ENCODE measurements around the gene PDLIM5.
"Not testable (repeated sequence)": the region's sequence is repeated elsewhere in the genome, so short reads cannot be mapped to it uniquely, and the experiment has no call there.

Gene PDLIM5

DNA sequence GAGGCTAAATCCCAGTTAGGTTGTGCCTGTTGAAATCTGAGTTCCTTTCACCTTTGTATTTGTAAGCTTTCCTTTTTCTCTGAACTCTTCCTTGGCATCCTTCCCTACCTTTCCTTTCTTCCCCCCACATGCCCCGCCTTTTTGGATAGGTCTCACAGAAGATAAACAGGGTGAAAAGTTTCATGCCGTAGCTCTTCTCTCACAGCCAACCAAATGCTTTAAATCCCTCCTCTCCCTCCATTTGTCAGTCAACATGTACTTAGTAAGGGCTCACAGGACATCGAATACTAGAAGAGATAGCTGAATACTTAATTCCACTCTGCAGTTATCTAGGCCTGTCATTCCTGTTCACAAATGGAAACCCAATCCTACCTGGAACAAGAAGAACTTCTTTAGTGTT, 198.9 kb downstream of the PDLIM5 start:
- peak; percentile 31 for DNase-seq (ENCODE audit: low read depth)
- no peak overlapping the region for H3K4me3 ChIP-seq (ENCODE audit: control insufficient read depth, low read depth, low read length)
- TF ChIP-seq, protein P1, sequence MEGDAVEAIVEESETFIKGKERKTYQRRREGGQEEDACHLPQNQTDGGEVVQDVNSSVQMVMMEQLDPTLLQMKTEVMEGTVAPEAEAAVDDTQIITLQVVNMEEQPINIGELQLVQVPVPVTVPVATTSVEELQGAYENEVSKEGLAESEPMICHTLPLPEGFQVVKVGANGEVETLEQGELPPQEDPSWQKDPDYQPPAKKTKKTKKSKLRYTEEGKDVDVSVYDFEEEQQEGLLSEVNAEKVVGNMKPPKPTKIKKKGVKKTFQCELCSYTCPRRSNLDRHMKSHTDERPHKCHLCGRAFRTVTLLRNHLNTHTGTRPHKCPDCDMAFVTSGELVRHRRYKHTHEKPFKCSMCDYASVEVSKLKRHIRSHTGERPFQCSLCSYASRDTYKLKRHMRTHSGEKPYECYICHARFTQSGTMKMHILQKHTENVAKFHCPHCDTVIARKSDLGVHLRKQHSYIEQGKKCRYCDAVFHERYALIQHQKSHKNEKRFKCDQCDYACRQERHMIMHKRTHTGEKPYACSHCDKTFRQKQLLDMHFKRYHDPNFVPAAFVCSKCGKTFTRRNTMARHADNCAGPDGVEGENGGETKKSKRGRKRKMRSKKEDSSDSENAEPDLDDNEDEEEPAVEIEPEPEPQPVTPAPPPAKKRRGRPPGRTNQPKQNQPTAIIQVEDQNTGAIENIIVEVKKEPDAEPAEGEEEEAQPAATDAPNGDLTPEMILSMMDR (conservative IDR thresholded peaks at IDR 0.05; ENCODE audit: control insufficient read depth, insufficient read depth, low read depth, low read length): no peak

DNA sequence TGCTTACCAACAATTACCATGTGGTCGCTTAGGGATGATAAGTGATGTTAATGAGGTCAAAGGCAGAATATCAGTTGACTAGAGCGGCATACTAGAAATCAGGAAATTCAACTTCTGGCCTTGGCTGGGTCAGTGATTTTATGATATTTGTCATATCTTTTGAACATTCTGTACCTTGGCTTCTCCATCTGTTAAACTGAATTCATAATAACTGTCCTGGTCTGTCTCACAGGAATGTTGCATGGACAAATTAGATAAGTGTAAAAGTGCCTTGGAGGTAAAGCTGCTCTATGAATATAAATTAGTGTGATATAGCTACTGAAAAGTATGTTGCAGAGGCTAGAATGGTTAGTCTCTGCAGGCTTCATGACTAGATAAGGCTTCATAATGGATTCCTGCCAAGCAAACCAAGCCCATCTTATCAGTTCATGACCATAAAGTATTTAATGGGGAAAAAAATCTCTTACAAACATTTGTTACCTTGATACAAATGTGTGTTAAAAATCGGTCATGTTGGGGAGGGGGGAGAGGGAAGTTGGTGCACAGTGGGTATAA, 201.4 kb downstream of the PDLIM5 start:
- H3K4me3 ChIP-seq (ENCODE audit: control insufficient read depth, low read depth, low read length): no peak overlapping the region
- TF ChIP-seq, protein P1 (conservative IDR thresholded peaks at IDR 0.05; ENCODE audit: control insufficient read depth, insufficient read depth, low read depth, low read length): no peak
- no peak for DNase-seq (ENCODE audit: low read depth)

DNA sequence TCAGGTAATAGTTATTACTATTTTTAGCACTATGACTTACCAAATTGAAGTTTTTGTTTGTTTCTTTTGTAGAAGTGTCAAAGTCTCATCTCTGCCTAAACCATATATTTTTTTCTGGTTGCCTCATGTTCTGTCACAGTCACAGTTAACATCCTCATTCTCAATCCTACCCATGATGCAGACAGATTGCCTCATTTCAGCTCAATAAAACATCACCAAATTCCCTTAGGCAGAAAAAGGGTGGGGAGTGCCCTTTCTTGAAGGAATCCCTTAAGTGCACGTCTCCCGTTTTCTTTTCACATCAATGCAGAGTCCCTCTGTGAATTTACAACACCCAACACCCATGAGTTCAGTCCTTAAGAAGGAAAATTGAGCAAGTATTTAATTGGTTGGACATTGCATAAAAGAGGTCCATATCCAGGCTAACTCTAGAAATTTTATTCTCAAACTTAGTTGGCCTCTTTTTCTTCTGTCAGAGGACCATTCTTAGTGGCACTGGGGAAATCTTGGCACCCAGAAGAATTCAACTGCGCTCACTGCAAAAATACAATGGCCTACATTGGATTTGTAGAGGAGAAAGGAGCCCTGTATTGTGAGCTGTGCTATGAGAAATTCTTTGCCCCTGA, 202.4 kb downstream of the PDLIM5 start:
- TF ChIP-seq, protein P1 (conservative IDR thresholded peaks at IDR 0.05; ENCODE audit: control insufficient read depth, insufficient read depth, low read depth, low read length): no peak
- H3K4me3 ChIP-seq (ENCODE audit: control insufficient read depth, low read depth, low read length): no peak overlapping the region
- DNase-seq (ENCODE audit: low read depth): no peak

DNA sequence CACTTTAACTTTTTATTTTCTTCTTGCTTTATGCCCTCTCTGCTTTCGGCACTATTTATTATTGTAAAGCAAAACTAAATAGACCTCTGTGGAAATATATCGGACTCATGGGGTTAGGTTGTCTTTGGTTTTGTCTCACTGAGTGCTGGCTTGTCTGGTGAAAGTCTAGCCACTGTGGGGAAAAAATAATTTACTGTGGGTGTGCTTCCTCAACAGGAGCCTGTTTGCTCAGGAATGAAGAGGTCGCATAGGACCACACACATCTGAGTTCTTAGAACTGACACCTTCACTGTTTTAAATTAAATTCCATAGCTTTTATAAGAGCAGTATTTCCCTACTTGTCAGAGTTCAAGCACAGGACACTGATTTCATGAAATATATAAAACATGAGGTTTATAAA, 203.0 kb downstream of the PDLIM5 start:
- TF ChIP-seq, protein P1 (conservative IDR thresholded peaks at IDR 0.05; ENCODE audit: control insufficient read depth, insufficient read depth, low read depth, low read length): no peak
- H3K4me3 ChIP-seq (ENCODE audit: control insufficient read depth, low read depth, low read length): no peak overlapping the region
- no peak for DNase-seq (ENCODE audit: low read depth)

DNA sequence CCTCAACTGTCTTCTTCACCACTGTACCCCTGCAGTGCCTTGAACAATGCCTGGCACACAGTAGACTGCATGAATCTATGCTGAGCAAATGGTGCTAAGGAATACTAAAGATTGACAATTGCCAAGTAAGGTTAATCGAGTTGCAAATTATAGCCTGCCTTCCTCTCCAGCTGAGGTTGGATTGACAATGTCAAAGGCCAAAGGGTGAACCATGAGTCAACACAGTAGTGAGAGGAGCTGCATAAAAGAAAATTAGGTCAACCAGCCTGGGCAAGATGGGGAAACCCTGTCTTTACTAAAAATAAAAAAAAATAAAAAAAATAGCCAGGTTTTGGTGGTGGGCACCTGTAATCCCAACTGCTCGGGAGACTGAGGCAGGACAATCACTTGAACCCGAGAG, 208.9 kb downstream of the PDLIM5 start:
- TF ChIP-seq, protein P1 (conservative IDR thresholded peaks at IDR 0.05; ENCODE audit: control insufficient read depth, insufficient read depth, low read depth, low read length): no peak
- no peak for DNase-seq (ENCODE audit: low read depth)
- H3K4me3 ChIP-seq (ENCODE audit: control insufficient read depth, low read depth, low read length): no peak overlapping the region

DNA sequence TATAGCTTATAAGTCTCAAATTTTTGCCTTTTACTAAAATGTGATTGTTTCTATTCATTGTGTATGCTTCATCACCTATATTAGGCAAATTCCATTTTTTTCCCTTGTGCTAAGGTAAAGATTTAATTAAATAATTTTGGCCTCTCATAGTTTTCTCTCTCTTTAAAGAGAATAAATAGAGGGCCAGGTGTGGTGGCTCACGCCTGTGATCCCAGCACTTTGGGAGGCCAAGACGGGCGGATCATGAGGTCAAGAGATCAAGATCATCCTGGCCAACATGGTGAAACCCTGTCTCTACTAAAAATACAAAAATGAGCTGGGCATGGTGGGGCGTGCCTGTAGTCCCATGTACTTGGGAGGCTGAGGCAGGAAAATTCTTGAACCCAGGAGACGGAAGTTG, 213.3 kb downstream of the PDLIM5 start:
- H3K4me3 ChIP-seq (ENCODE audit: control insufficient read depth, low read depth, low read length); DNase-seq (ENCODE audit: low read depth): not testable (repeated sequence)

DNA sequence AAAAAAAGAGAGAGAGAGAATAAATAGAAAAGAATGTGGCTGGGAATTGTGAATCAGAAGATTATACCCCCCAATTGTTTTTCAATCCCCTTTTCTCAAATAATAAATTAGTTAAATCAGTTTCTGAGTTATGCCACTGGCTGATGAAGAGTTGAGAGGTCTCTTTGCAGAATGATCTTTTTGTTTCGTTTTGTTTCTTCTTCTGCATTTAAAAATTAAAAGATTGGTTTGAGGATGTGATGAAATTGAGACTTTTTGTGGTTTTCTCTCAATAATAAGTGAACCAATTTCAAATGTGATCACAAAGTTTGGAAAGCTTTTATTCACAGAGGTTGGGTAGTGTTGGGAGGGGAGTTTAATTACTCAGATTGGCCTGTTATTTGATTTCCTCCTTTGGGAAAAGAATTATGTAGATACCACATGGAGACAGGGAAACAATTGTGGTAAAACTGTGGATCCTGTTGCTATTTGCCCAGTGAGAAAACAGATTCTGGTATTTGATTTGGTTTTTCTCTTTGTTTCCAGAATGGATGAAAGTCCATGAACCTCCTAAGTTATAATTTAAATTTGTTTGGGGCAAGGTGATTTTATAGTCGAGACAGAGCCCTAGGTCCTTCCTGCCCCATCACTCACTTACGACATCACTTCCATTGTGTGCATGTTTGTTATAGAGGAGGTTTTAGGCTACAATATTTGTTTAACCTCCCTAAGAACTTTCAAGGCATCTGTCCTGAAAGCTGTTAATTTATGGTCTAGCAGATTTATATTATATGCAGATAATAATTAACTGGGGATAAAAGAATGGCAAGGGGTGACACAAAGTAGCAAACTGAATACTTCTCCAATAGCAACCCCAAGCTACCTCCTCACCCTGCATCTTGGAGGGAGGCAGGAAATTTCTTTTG, 214.0 kb downstream of the PDLIM5 start:
- TF ChIP-seq, protein P1 (conservative IDR thresholded peaks at IDR 0.05; ENCODE audit: control insufficient read depth, insufficient read depth, low read depth, low read length): no peak
- H3K4me3 ChIP-seq (ENCODE audit: control insufficient read depth, low read depth, low read length): no peak overlapping the region
- no peak for DNase-seq (ENCODE audit: low read depth)

All from fibroblast of mammary gland (primary cell).